ENCODE measurements around the gene TMEM39A.

DNA sequence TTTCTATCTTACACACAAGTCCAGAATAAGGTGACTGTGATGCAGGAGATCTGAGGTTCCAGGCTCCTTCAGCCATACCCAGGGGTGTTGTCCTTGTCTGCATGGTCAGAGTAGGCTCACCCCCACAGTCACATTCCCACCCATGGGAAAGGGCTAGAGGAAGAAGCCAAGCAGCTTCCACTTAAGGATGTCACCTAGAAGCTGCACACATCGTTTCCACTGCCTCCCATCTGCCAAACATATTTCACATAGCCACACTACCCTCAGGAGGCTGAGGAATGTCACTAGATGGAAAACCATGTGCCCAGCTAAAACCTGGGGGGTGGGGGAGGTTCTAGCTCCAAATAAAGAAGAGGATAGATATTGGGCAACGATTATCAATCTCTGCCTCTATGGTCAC, 58.1 kb downstream of the TMEM39A start:
- TF ChIP-seq, protein P1, sequence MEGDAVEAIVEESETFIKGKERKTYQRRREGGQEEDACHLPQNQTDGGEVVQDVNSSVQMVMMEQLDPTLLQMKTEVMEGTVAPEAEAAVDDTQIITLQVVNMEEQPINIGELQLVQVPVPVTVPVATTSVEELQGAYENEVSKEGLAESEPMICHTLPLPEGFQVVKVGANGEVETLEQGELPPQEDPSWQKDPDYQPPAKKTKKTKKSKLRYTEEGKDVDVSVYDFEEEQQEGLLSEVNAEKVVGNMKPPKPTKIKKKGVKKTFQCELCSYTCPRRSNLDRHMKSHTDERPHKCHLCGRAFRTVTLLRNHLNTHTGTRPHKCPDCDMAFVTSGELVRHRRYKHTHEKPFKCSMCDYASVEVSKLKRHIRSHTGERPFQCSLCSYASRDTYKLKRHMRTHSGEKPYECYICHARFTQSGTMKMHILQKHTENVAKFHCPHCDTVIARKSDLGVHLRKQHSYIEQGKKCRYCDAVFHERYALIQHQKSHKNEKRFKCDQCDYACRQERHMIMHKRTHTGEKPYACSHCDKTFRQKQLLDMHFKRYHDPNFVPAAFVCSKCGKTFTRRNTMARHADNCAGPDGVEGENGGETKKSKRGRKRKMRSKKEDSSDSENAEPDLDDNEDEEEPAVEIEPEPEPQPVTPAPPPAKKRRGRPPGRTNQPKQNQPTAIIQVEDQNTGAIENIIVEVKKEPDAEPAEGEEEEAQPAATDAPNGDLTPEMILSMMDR (IDR thresholded peaks at IDR 0.05): no peak
- TF ChIP-seq POLR2A (IDR thresholded peaks at IDR 0.05): no peak
